Measurements from ENCODE around the gene KBTBD2.

DNA sequence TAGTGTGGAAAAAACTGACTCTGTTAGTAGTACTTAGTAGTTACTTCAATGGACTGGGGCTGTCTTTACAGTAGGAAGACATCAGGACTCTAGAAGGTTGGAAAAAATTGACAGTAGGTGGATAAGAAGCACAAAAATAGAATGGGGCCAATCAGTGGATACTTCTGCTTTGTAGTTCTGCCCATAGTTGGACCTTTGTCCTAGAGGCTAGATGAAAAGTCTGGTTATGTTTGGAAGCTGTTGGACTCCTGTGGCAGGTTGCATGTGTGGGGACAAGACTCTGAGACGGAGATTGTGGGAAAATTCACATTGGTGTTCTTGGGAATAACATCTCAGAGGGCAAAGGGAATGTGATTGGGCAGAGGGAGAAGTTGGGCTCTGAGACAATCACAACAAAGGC is 18.6 kb upstream of the KBTBD2 start:
- TF ChIP-seq, protein P1, sequence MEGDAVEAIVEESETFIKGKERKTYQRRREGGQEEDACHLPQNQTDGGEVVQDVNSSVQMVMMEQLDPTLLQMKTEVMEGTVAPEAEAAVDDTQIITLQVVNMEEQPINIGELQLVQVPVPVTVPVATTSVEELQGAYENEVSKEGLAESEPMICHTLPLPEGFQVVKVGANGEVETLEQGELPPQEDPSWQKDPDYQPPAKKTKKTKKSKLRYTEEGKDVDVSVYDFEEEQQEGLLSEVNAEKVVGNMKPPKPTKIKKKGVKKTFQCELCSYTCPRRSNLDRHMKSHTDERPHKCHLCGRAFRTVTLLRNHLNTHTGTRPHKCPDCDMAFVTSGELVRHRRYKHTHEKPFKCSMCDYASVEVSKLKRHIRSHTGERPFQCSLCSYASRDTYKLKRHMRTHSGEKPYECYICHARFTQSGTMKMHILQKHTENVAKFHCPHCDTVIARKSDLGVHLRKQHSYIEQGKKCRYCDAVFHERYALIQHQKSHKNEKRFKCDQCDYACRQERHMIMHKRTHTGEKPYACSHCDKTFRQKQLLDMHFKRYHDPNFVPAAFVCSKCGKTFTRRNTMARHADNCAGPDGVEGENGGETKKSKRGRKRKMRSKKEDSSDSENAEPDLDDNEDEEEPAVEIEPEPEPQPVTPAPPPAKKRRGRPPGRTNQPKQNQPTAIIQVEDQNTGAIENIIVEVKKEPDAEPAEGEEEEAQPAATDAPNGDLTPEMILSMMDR (IDR thresholded peaks at IDR 0.05) = no peak
- TF ChIP-seq POLR2A (IDR thresholded peaks at IDR 0.05) = no peak
